Renal pelvis (tissue), 4 donors: Measurements from ENCODE around the gene SHISA8. TPM values are rescaled to one million over a fixed set of nuclear protein-coding genes. Genes with fewer than 3 reads are reported as not detected.

Experiments used
- DNase-seq: peaks from one replicate; pipeline ENCODE4 v3.0.0-alpha.2; 2013
- polyA plus RNA-seq, 3 donors: library from polyadenylated mRNA; unstranded; fragments of 120-200 nt; gene quantifications; one replicate each; pipeline ENCODE4 v1.2.1, GENCODE V29; 2013; ENCODE audit not compliant: insufficient read length in 3 of 3

The SHISA8 gene
- polyA plus RNA-seq, 3 donors = 0.43 to 1.6 (median 1.4) TPM

GRCh38 chr22:41862530-41863266, 52.2 kb downstream of the SHISA8 start:
- no peak for DNase-seq

GRCh38 chr22:41862160-41862529, 52.7 kb downstream of the SHISA8 start:
- peak; percentile 60 for DNase-seq

Other genes with a start within 250 kb of the SHISA8 start
- gene SNU13, start 226.2 kb downstream of the SHISA8 start, polyA plus RNA-seq = 100 to 1,000 TPM; 122 to 169 (median 148) TPM
- gene MEI1, start 215.6 kb downstream of the SHISA8 start, polyA plus RNA-seq = 1 to 10 TPM; 2.0 to 3.7 (median 2.3) TPM
- 10 to 100 TPM in 2 of 3 donors, 1 to 10 TPM in 1; 7.9 to 12.2 (median 11.1) TPM for gene CCDC134, start 114.4 kb downstream of the SHISA8 start, polyA plus RNA-seq
- 100 to 1,000 TPM; 100 to 116 (median 109) TPM for gene SREBF2, start 82.0 kb downstream of the SHISA8 start, polyA plus RNA-seq
- gene TNFRSF13C, start 11.7 kb upstream of the SHISA8 start, polyA plus RNA-seq = 1 to 10 TPM; 1.4 to 3.9 (median 2.7) TPM
- gene CENPM, start 32.1 kb upstream of the SHISA8 start, polyA plus RNA-seq = 10 to 100 TPM; 13.8 to 18.5 (median 18.2) TPM
- 1 to 10 TPM; 5.0 to 8.0 (median 7.5) TPM for gene SEPTIN3, start 54.4 kb upstream of the SHISA8 start, polyA plus RNA-seq
- 1 to 10 TPM; 2.8 to 7.7 (median 7.7) TPM for gene WBP2NL, start 83.7 kb upstream of the SHISA8 start, polyA plus RNA-seq
- gene NAGA, start 155.7 kb upstream of the SHISA8 start, polyA plus RNA-seq = 10 to 100 TPM; 26.2 to 28.8 (median 27.1) TPM
- 10 to 100 TPM in 2 of 3 donors, 1 to 10 TPM in 1; 8.8 to 14.0 (median 12.3) TPM for gene PHETA2, start 159.2 kb upstream of the SHISA8 start, polyA plus RNA-seq
- gene SMDT1, start 164.6 kb upstream of the SHISA8 start, polyA plus RNA-seq = 100 to 1,000 TPM in 2 of 3 donors, 10 to 100 TPM in 1; 83.4 to 108 (median 102) TPM
- 100 to 1,000 TPM; 102 to 118 (median 103) TPM for gene NDUFA6, start 175.7 kb upstream of the SHISA8 start, polyA plus RNA-seq
- 1 to 10 TPM; 3.3 to 8.5 (median 7.2) TPM for gene CYP2D6, start 215.7 kb upstream of the SHISA8 start, polyA plus RNA-seq